Right lobe of liver (tissue), 4 donors: ENCODE results near the gene CDKAL1.

Experiments used
- CTCF ChIP-seq, 4 donors: fragments of 200-600 bp in 3 of 4; fragments of 450-650 bp in 1 of 4; IDR thresholded peaks; one replicate each; pipeline versions ENCODE4 v1.5.1 to v1.8.0; 2016 to 2022; ENCODE audit warnings: antibody characterized with exemption in 4 of 4, mild to moderate bottlenecking in 2 of 4
- POLR2A ChIP-seq: fragments of 450-650 bp; IDR thresholded peaks from one replicate; pipeline ENCODE4 v1.6.1; 2017; ENCODE audit warnings: antibody characterized with exemption, mild to moderate bottlenecking
- donor health status: DM: no; HTN: no; CAD: no.
- donor health status: DM: no; HTN: no; CAD: no.
- donor health status: DM: no; HTN: yes; CAD: no.

- TF ChIP-seq CTCF (IDR thresholded peaks at IDR 0.05) (no peak), POLR2A (no peak)
Measured at GRCh38 chr6:20746024-20746423, 211.8 kb downstream of the CDKAL1 start.
